Pancreas (tissue), 10 donors: ENCODE results near the gene BRIX1. TPM values are rescaled to one million over a fixed set of nuclear protein-coding genes. Genes with fewer than 3 reads are reported as not detected.

ENCODE experiments used
- ATAC-seq, 4 donors: fragments of 200-7000 bp; cut with Tn5 transposase; one replicate each; pipeline versions ENCODE4 v1.8.0 to v1.9.1; 2020; ENCODE audit warnings: mild to moderate bottlenecking in 4 of 4, moderate library complexity in 4 of 4
- DNase-seq, 6 donors: peaks; one replicate each; pipeline ENCODE4 v3.0.0-alpha.2; 2020
- FAIRE-seq: peaks from 2 replicates; lab custom pipeline; 2012; peaks lifted over from hg19 to GRCh38; lab: Jason Lieb, UNC
- H3K27ac ChIP-seq, 4 donors: fragments of 200-600 bp; sonication (generic); 1 replicate in 3 of 4; 2 replicates in 1 of 4; pipeline versions ENCODE4 v1.5.0 to v1.8.0; 2020
- H3K27me3 ChIP-seq, 4 donors: fragments of 200-600 bp; one replicate each; pipeline ENCODE4 v1.8.0; 2021
- H3K36me3 ChIP-seq, 3 donors: fragments of 200-600 bp; sonication (generic) in 1 of 3; one replicate each; pipeline versions ENCODE4 v1.5.0 to v1.8.0; 2020 to 2021
- H3K4me1 ChIP-seq, 3 donors: fragments of 200-600 bp; one replicate each; pipeline ENCODE4 v1.8.0; 2021
- H3K4me3 ChIP-seq, 4 donors: fragments of 200-600 bp; sonication (generic) in 2 of 4; one replicate each; pipeline versions ENCODE4 v1.5.0 to v1.8.0; 2020 to 2021
- H3K9me3 ChIP-seq, 4 donors: fragments of 200-600 bp; one replicate each; pipeline ENCODE4 v1.8.0; 2021
- CTCF ChIP-seq, 4 donors: fragments of 200-600 bp; sonication (generic) in 3 of 4; IDR thresholded peaks; one replicate each; pipeline versions ENCODE4 v1.5.0 to v1.8.0; 2021; ENCODE audit warnings: antibody characterized with exemption in 4 of 4
- WGBS, 2 donors: extraction: QIAGEN DNeasy Blood & Tissue Kit; methylation state at CpG; one replicate each; pipeline ENCODE4 v1.1.7; 2013; 5-methylcytosine and 5-hydroxymethylcytosine counted together
- intact Hi-C, 3 donors: fragments of 100-400 bp; cut with DNase I; formaldehyde crosslinking; loops; one replicate each; pipeline versions ENCODE4 v1.11.1 to v1.14.2; 2022
- polyA plus RNA-seq, 2 donors: library from polyadenylated mRNA; stranded (reverse); fragments of 200-250 nt; gene quantifications; one replicate each; pipeline ENCODE4 v1.2.3, GENCODE V29; 2013
- total RNA-seq, 6 donors: library from RNA; stranded (reverse); fragmentation: NEBNext Ultra II Directional in 4 of 6; extraction: Animal tissue kit (Norgen Biotek cat#: 25700) in 4 of 6; gene quantifications; one replicate each; pipeline versions ENCODE4 v1.2.1 to v1.2.4, GENCODE V29; 2021 to 2023
- donor health status: healthy with polysubstance abuse.
- donor health status: DM: no; HTN: no; CAD: no; lungs with moderate emphysema.
- donor health status: DM: no; HTN: no; CAD: no.
- donor health status: control.
- donor health status: control.
- donor health status: Bipolar disorder and iron deficiency.
- donor health status: DM: yes; HTN: yes; CAD: no.
- donor health status: DM: no; HTN: no; CAD: no.
- donor health status: DM: no; HTN: no; CAD: no.
- donor health status: DM: yes; HTN: yes; CAD: no.

BRIX1 gene
- total and polyA plus RNA-seq, 8 donors = 4.3 to 15.9 (median 9.0) TPM

DNA sequence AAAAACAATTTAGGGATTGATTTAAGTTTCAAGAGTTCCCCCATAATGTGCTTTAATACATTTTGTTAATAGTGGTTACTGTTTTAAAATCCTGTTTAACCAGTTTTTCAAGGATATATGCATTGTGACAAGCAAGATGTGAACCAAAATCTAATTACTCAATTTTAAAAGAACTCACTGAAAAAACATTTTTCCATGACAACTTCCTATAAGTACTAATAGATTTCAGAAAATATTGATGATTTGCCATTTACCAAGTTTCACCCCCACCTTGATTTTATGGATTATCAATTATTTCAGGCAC lies 8.9 kb downstream of the BRIX1 start:
- no peak for TF ChIP-seq CTCF (IDR thresholded peaks at IDR 0.05)
- peaks cover 10 to 16% (median 13%) of the 10 kb centered on the region in 3 donors for H3K4me1 ChIP-seq
- H3K27ac ChIP-seq = no peak overlapping the region
- peaks cover 0 to 49% (median 20%) of the 10 kb centered on the region in 3 donors for H3K36me3 ChIP-seq
- H3K9me3 ChIP-seq = no peaks in the 10 kb centered on the region
- ATAC-seq = no peak
- H3K27me3 ChIP-seq = no peaks in the 10 kb centered on the region
- no peak overlapping the region for H3K4me3 ChIP-seq
- intact Hi-C loops = no loop called here
- no peak for FAIRE-seq
- no peak for DNase-seq

GRCh38 chr5:34926318-34926888 lies 10.9 kb downstream of the BRIX1 start:
- ATAC-seq (no peak), FAIRE-seq (no peak), DNase-seq (no peak)
- no peak overlapping the region for H3K4me3 ChIP-seq
- H3K36me3 ChIP-seq = peaks cover 0 to 36% (median 20%) of the 10 kb centered on the region in 3 donors
- no peaks in the 10 kb centered on the region for H3K27me3 ChIP-seq
- H3K27ac ChIP-seq = no peak overlapping the region
- intact Hi-C loops = no loop called here
- WGBS, 2 donors = 90 to 94% methylated on average over 3 of the region's 3 CpGs
- H3K9me3 ChIP-seq = no peaks in the 10 kb centered on the region
- no peak for TF ChIP-seq CTCF (IDR thresholded peaks at IDR 0.05)
- peaks cover 20 to 27% (median 24%) of the 10 kb centered on the region in 3 donors for H3K4me1 ChIP-seq

DNA sequence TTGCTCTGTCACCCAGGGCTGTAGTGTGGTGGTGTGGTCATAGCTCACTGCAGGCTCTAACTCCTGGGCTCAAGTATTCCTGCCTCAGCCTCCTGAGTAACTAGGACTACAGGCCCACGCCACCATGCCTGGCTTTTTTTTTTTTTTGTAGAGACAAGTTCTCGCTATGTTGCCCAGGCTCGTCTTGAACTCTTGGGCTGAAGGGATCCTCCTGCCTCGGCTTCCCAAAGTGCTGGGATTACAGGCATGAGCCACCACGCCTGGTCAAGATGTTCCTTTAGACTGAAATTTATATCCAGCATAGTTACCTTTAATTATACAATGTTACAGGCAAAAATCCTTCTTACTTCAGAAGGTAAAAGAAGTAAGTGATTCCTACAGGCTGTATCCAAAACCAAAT lies 12.3 kb downstream of the BRIX1 start:
- intact Hi-C loops = no loop called here
- WGBS, 2 donors = 93 to 96% methylated on average over 5 of the region's 5 CpGs
- no peak overlapping the region for H3K27ac ChIP-seq

DNA sequence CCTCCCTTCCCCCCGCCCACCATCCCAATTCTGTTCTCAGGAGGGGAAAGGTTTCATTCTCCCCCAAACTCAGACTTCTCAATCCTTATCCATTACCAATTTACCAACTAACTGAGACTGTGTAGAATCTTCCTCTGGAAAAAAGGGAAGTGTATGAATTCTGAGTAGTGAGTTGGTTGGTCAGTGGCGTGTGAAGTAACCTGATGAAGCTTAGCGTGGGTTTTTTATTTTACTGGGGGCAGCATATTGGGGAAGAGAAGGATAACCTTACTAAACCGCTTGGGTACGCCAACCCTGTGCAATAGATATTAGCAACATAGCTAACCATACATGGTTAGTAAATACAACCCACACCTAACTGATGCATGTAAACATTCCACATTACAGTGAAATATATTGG lies 12.8 kb downstream of the BRIX1 start:
- ATAC-seq = no peak
- Histone ChIP-seq H3K36me3 (peaks cover 0 to 27% (median 14%) of the 10 kb centered on the region in 3 donors), H3K4me3 (no peak overlapping the region), H3K27ac (no peak overlapping the region), H3K27me3 (no peaks in the 10 kb centered on the region), H3K9me3 (no peaks in the 10 kb centered on the region), H3K4me1 (peaks cover 20 to 30% (median 24%) of the 10 kb centered on the region in 3 donors)
- no peak for DNase-seq
- intact Hi-C loops = no loop called here
- no peak for TF ChIP-seq CTCF (IDR thresholded peaks at IDR 0.05)
- no peak for FAIRE-seq
- WGBS, 2 donors = 83 to 85% methylated on average over 5 of the region's 5 CpGs

More for the DNA sequence above, 12.3 kb downstream of the BRIX1 start:
- FAIRE-seq (no peak), DNase-seq (no peak), ATAC-seq (no peak)
- Histone ChIP-seq H3K4me3 (no peak overlapping the region), H3K27me3 (no peaks in the 10 kb centered on the region), H3K9me3 (no peaks in the 10 kb centered on the region), H3K4me1 (peaks cover 20 to 30% (median 24%) of the 10 kb centered on the region in 3 donors), H3K36me3 (peaks cover 0 to 32% (median 19%) of the 10 kb centered on the region in 3 donors)
- TF ChIP-seq CTCF (IDR thresholded peaks at IDR 0.05) = no peak

DNA sequence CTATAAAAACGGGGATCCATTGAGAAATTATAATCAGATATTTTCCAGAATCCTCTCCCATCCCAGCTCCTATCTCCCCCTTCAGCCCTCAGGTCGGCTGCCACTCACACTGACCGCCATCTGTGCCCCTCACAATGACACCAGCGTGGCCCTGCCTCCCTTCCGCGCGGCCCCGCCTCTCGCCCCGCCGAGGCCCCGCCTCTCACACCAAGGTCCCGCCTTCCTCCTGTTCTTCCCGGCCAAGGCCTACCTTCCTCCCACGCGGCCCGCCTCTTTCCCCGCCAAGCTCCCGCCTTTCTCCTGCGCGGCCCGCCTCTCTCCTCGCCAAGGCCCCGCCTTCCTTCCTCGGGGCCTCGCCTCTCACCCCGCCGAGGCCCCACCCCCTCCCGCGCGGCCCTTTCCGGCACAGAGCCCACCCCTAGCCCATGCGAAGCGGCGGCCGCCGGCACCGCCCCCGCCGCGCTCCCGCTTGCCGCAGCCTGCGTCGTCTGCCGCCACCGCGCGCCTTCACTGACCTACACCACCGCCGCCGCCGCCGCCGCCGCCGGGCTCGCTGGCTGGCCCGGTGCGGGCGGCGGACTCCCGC lies 13.7 kb downstream of the BRIX1 start, which contains the start of gene DNAJC21:
Gene DNAJC21 (plus strand): TSS at position 426 of the 586 bp plus-strand sequence. CDS start 261 bp downstream, outside the sequence.
- TF ChIP-seq CTCF (IDR thresholded peaks at IDR 0.05) = no peak
- Histone ChIP-seq H3K4me3 (peak within 1 kb of the TSS; percentile 60 to 92 (median 71)), H3K36me3 (peaks cover 0 to 22% (median 13%) of the 10 kb centered on the region in 3 donors), H3K4me1 (peaks cover 16 to 23% (median 18%) of the 10 kb centered on the region in 3 donors), H3K27ac (peak within 1 kb of the TSS; percentile 79 to 94 (median 90)), H3K9me3 (no peaks in the 10 kb centered on the region), H3K27me3 (no peaks in the 10 kb centered on the region)
- DNase-seq = peak; percentile 96 to 99 (median 98)
- intact Hi-C loops = no loop called here
- peak; percentile 94 to 97 (median 95) for ATAC-seq
- FAIRE-seq = no peak
- 0 to 1% methylated on average over 52 to 63 of the region's 63 CpGs for WGBS, 2 donors
